HG02571 (cell line): ENCODE measurements around the gene TMEM143.
"Not testable (repeated sequence)": the region's sequence is repeated elsewhere in the genome, so short reads cannot be mapped to it uniquely, and the experiment has no call there.

ENCODE experiments used
- ATAC-seq: cut with Tn5 transposase; IDR thresholded peaks from one replicate; pipeline ENCODE4 v1.9.1; 2021; ENCODE audit warnings: mild to moderate bottlenecking, moderate library complexity; ENCODE audit not compliant: unreplicated experiment

TMEM143 gene

DNA sequence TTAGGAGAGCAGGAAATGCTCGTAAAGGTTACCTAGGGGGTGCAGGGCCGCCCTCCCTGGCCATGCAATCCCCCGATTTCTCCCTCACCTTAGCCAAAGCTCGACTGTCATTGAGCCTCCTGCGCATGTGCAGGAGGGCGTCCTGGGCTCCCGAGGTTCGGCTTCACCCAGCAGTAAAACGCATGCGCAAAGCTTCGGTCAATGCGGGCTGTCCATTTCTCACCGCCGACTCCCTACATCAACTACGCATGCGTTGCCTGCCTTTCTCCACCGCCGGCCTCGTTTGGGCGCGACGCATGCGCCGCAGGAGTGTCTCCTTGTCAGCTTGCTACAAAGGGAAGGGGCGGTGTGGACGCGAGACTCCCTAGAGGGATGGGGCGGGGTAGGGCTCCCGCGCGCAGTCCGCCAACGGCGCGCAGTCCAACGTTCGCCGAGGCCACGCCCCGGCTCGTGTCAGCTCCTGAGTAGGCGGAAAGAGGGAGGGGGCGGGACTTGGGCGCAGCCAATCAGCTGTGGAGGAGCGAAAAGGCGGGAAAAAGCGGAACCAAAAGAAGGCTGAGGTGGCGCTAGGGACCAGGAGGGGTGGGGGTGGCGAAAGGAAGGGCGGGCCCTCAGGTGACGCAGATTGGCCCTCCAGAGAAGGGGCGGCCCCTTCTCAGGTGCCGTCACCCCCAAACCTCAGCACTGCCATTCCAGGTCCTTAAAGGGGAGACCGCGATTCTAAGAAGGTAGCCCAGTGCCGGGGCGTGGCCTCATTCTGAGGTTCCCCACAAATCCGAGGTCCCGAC lies at the start of gene TMEM143, which contains the start of gene SYNGR4:
TSS of gene TMEM143 (minus strand) at position 131 of the 788 bp plus-strand sequence. CDS start at position 111, 20 bp downstream.
TSS of gene SYNGR4 (plus strand) at position 558 of the 788 bp plus-strand sequence. CDS start 1,476 bp downstream, outside the sequence.
- peak; percentile 83 for ATAC-seq

GRCh38 chr19:48405850-48406249 lies 42.1 kb upstream of the TMEM143 start:
- no peak for ATAC-seq

- ATAC-seq = no peak
Measured at GRCh38 chr19:48405010-48405659, 41.4 kb upstream of the TMEM143 start.

DNA sequence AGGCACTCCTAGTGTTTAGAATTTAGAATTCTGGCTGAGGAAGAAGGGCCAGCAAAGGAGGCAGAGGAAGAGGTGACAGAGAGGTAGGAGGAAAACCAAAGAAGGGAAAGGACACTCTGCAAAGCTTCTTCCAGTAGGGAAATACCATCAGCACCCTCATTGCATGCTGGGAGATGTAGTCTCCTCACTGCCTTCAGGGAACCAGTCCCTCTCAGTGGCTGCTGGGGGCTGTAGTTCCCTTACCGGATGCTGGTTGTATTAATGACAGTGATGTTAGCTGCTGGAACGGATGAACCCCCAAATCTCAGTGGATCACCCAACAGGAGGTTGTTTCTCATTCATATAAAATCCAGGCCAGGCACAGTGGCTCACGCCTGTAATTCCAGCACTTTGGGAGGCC lies 39.9 kb upstream of the TMEM143 start:
- no peak for ATAC-seq

DNA sequence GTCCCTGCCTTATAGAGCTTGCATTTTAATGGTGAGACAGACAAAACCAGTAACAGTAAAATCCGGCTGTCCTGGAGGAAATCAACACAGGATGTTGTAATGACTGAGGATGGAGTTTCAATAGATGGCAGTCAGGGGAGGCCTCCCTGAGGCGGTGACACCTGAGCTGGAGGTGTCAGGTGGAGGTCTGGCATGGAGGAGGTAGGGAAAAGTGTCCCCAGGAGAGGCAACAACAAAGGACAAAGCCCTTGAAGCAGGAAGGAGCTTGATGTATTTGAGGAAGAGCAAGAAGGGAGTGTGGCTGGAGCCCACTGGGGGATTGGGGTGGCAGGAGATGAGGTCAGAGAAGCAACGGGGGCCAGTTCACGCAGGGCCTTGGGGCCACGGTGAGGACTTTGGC lies 37.5 kb upstream of the TMEM143 start:
- no peak for ATAC-seq

GRCh38 chr19:48400018-48400742 lies 36.4 kb upstream of the TMEM143 start:
- no peak for ATAC-seq

GRCh38 chr19:48398375-48399235 lies 34.9 kb upstream of the TMEM143 start:
- peak; percentile 41 for ATAC-seq

DNA sequence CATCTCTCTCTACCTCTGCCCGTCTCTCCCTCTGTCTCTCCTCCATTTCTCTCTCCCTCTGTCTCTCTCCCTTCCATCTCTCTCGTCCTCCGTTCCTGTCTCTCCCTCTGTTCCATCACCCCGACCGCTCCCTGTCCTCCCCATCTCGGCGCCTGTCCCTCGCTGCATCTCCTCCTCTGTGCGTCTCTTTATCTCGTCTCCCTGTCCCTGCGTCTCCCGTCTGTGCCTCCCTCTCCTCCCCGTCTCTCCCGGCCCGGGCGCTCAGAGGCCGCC lies 34.3 kb upstream of the TMEM143 start:
- ATAC-seq = no peak

GRCh38 chr19:48397263-48398101 lies 33.7 kb upstream of the TMEM143 start:
- no peak for ATAC-seq

DNA sequence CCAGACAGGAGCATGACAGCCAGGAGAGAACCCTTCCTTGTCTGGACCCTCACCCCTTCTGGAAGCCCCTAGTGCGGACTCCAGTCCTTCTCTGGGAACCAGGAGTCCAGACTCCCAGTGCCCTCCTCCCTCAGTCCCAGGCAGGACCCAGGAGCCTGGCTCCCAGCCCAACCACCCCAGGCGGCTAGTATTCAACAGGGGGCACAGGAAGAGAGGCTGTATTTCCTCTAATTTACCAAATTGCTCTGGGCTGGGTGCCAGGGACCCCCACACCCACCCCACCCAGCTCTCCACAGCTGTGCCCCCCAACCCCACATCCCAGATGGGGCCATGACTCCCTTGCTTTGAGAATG lies 33.1 kb upstream of the TMEM143 start:
- no peak for ATAC-seq

- no peak for ATAC-seq
Measured at GRCh38 chr19:48396016-48396823, 32.5 kb upstream of the TMEM143 start.

- ATAC-seq = no peak
Measured at GRCh38 chr19:48395499-48395898, 31.8 kb upstream of the TMEM143 start.

GRCh38 chr19:48395170-48395455 lies 31.4 kb upstream of the TMEM143 start:
- no peak for ATAC-seq

GRCh38 chr19:48394331-48395169 lies 30.8 kb upstream of the TMEM143 start:
- no peak for ATAC-seq

DNA sequence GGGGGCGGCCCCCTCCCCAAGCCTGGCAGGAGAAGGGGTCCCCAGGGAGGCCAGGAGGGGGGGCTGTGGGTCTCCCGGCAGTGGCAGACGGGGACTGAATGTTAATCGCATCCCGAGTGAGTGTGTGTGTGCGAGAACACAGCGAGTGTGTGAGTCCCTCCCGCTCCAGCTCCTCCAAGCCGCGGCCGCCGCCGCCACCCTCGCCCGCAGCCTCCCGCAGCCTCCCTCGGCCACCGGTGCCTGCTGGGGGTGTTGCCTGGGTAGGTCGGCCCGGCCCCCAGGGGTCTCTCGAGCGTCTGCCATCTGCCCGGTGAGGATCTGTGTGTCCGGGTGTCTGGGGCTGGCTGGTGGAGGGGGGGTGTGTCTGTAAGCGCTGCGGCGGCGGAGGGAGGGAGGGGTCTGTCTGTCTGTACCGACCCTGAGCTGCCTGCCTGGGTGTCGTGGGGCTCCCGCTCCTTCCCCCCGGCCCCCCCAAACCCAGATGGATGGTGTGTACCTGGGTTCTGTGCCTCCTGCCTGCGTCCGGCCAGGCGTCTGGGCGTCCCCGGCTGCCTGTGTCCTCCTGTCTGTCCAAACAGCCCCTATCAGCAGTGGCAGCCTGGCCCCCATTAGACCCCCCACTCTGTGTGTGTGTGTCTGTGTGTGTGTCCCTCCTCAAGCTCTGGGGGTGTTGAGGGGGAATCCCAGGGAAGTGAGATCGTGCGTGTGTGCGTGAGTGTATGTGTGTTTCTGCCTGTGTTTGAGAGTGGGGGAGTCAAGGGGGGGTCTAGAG lies 30.0 kb upstream of the TMEM143 start, which contains the start of gene GRIN2D:
TSS of gene GRIN2D (plus strand) at position 110 of the 772 bp plus-strand sequence. CDS start 4,725 bp downstream, outside the sequence.
- no peak for ATAC-seq

GRCh38 chr19:48392860-48393558 lies 29.3 kb upstream of the TMEM143 start:
- ATAC-seq = no peak

DNA sequence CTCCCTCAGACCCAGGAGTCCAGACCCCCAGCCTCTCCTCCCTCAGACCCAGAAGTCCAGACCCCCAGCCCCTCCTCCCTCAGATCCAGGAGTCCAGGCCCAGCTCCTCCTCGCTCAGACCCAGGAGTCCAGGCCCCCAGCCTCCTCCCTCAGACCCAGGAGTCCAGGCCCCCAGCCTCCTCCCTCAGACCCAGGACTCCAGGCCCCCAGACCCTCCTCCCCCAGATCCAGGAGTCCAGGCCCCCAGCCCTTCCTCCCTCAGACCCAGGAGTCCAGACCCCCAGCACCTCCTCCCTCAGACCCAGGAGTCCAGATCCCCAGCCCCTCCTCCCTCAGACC lies 28.2 kb upstream of the TMEM143 start:
- not testable (repeated sequence) for ATAC-seq
